Stimulated activated CD4-positive, alpha-beta T cell treated with anti-CD3 and anti-CD28 coated beads, Interleukin-4, amount 100 ng/mL, for 1 hour (primary cell): ENCODE results near the gene NPY4R2.
"Not testable (repeated sequence)": the region's sequence is repeated elsewhere in the genome, so short reads cannot be mapped to it uniquely, and the experiment has no call there.

Experiments
- DNase-seq: peaks from one replicate; pipeline ENCODE4 v3.0.0-alpha.2; 2020

NPY4R2 gene

GRCh38 chr10:47933462-47933861, 15.0 kb downstream of the NPY4R2 start:
- not testable (repeated sequence) for DNase-seq

- not testable (repeated sequence) for DNase-seq
These were observed 18.3 kb downstream of the NPY4R2 start for GRCh38 chr10:47936772-47937228.

GRCh38 chr10:47937634-47938033, 19.2 kb downstream of the NPY4R2 start:
- DNase-seq: not testable (repeated sequence)

GRCh38 chr10:47940821-47941220, 22.4 kb downstream of the NPY4R2 start:
- not testable (repeated sequence) for DNase-seq

- DNase-seq: not testable (repeated sequence)
These were observed 22.9 kb downstream of the NPY4R2 start for GRCh38 chr10:47941379-47941778.

- not testable (repeated sequence) for DNase-seq
These were observed 24.0 kb downstream of the NPY4R2 start for GRCh38 chr10:47942351-47943019.

GRCh38 chr10:47943328-47943727, 24.9 kb downstream of the NPY4R2 start:
- DNase-seq: not testable (repeated sequence)

GRCh38 chr10:47947424-47947823, 29.0 kb downstream of the NPY4R2 start:
- DNase-seq: not testable (repeated sequence)

- not testable (repeated sequence) for DNase-seq
These were observed 38.7 kb downstream of the NPY4R2 start for GRCh38 chr10:47957158-47957557.

- not testable (repeated sequence) for DNase-seq
These were observed 41.2 kb downstream of the NPY4R2 start for GRCh38 chr10:47959677-47960076.

GRCh38 chr10:47960699-47961098, 42.2 kb downstream of the NPY4R2 start:
- not testable (repeated sequence) for DNase-seq

- DNase-seq: not testable (repeated sequence)
These were observed 44.3 kb downstream of the NPY4R2 start for GRCh38 chr10:47962785-47963184.

GRCh38 chr10:47964280-47965063, 46.0 kb downstream of the NPY4R2 start:
- DNase-seq: not testable (repeated sequence)

- not testable (repeated sequence) for DNase-seq
These were observed 50.5 kb downstream of the NPY4R2 start for GRCh38 chr10:47968988-47969387.

GRCh38 chr10:47970047-47970446, 51.6 kb downstream of the NPY4R2 start:
- DNase-seq: not testable (repeated sequence)

- DNase-seq: not testable (repeated sequence)
These were observed 53.1 kb downstream of the NPY4R2 start for GRCh38 chr10:47971598-47971997.

GRCh38 chr10:47972077-47972476, 53.6 kb downstream of the NPY4R2 start:
- not testable (repeated sequence) for DNase-seq
